ENCODE measurements around the gene HADH. TPM values are rescaled to one million over a fixed set of nuclear protein-coding genes. Genes with fewer than 3 reads are reported as not detected.
"Not testable (repeated sequence)": the region's sequence is repeated elsewhere in the genome, so short reads cannot be mapped to it uniquely, and the experiment has no call there.

Gene HADH
- total RNA-seq, 5 donors from 2014 or later (not counting 1 experiment from before 2014, with no cell fraction given), result 14.2 to 25.0 (median 17.8) TPM

DNA sequence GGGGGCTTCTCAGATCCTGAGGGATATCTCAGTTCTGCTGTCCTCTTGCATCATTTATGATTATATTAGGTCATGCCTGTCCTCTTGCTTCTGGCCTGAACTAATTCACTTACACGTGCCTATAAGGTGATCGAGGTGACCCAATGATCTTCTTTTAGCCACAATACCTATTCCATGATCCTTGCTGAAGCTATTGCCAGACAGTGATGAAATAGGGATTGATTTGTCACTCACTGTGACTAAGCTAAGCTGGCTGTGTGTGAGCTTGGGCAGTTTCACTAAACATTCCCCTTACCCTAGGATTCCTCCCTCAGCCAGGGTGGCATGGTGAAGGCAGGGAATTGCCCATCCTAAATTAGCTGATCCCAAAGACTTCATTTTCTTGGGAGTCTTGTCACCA lies 19.0 kb downstream of the HADH start:
- Histone ChIP-seq H3K9me3 (no peaks in the 10 kb centered on the region), H3K27me3 (replicated peaks in 1 of 2; ENCODE audit: control insufficient read depth in 2 of 2, extremely low read depth in 1 of 2, insufficient read depth in 2 of 2, low read length in 1 of 2) (no peaks in the 10 kb centered on the region), H3K27ac (ENCODE audit: low read length) (no peak overlapping the region), H3K4me3 (ENCODE audit: control insufficient read depth in 1 of 2, extremely low read depth in 1 of 2, low read length in 1 of 2) (no peak overlapping the region), H3K4me1 (ENCODE audit: control insufficient read depth in 1 of 2, extremely low read depth in 1 of 2, insufficient read depth in 2 of 2, low read length in 2 of 2) (peaks cover 8 to 11% of the 10 kb centered on the region in 2 experiments), H3K36me3 (ENCODE audit: control insufficient read depth in 2 of 2, extremely low read depth in 1 of 2, insufficient read depth in 1 of 2, low read length in 1 of 2) (peaks cover 0 to 6% of the 10 kb centered on the region in 2 donors)
- H3K27me3 Mint-ChIP-seq, result no peaks in the 10 kb centered on the region
- CTCF ChIA-PET, result no interaction called here
- H3K36me3 Mint-ChIP-seq, result peaks cover 23% of the 10 kb centered on the region
- POLR2A ChIA-PET, result interaction anchor here in 1 of 2 donors (0.5 kb wide), 1 partner anchor 756 kb away, joined by 3 read pairs; no protein-coding TSS in a partner anchor
- DNase-seq, result no peak
- ATAC-seq (replicated peaks in 1 of 4), result no peak
- WGBS (ENCODE audit: insufficient coverage), result no CpG with 5 or more reads among the region's 2 CpGs
- no peak overlapping the region for H3K27ac Mint-ChIP-seq
- peaks cover 11 to 29% (median 20%) of the 10 kb centered on the region in 3 donors for H3K4me1 Mint-ChIP-seq
- H3K4me3 Mint-ChIP-seq, result no peak overlapping the region
- no peaks in the 10 kb centered on the region for H3K9me3 Mint-ChIP-seq

- Mint-ChIP-seq H3K4me3 (no peak overlapping the region), H3K36me3 (peaks cover 34% of the 10 kb centered on the region), H3K27ac (no peak overlapping the region), H3K4me1 (peaks cover 0 to 17% (median 9%) of the 10 kb centered on the region in 3 donors), H3K9me3 (no peaks in the 10 kb centered on the region), H3K27me3 (no peaks in the 10 kb centered on the region)
- H3K36me3 ChIP-seq (ENCODE audit: control insufficient read depth in 2 of 2, extremely low read depth in 1 of 2, insufficient read depth in 1 of 2, low read length in 1 of 2), result peaks cover 0 to 6% of the 10 kb centered on the region in 2 donors
- no peak overlapping the region for H3K27ac ChIP-seq (ENCODE audit: low read length)
- ATAC-seq (replicated peaks in 1 of 4) (no peak), DNase-seq (no peak)
- peaks cover 0 to 3% of the 10 kb centered on the region in 2 experiments for H3K4me1 ChIP-seq (ENCODE audit: control insufficient read depth in 1 of 2, extremely low read depth in 1 of 2, insufficient read depth in 2 of 2, low read length in 2 of 2)
- ChIA-PET CTCF (interaction anchor here in 1 of 2 donors (0.7 kb wide), 1 partner anchor 80 kb away, joined by 6 read pairs; no protein-coding TSS in a partner anchor), POLR2A (interaction anchor here in 1 of 2 donors (0.6 kb wide), 1 partner anchor 20 kb away, joined by 4 read pairs; no protein-coding TSS in a partner anchor)
- no peak overlapping the region for H3K4me3 ChIP-seq (ENCODE audit: control insufficient read depth in 1 of 2, extremely low read depth in 1 of 2, low read length in 1 of 2)
- no CpG with 5 or more reads among the region's 2 CpGs for WGBS (ENCODE audit: insufficient coverage)
- no peaks in the 10 kb centered on the region for H3K9me3 ChIP-seq
- no peaks in the 10 kb centered on the region for H3K27me3 ChIP-seq (replicated peaks in 1 of 2; ENCODE audit: control insufficient read depth in 2 of 2, extremely low read depth in 1 of 2, insufficient read depth in 2 of 2, low read length in 1 of 2)
Observed at GRCh38 chr4:108010167-108010566, 20.5 kb downstream of the HADH start.

- H3K27ac ChIP-seq (ENCODE audit: low read length); H3K27me3 ChIP-seq (replicated peaks in 1 of 2; ENCODE audit: control insufficient read depth in 2 of 2, extremely low read depth in 1 of 2, insufficient read depth in 2 of 2, low read length in 1 of 2); ATAC-seq (replicated peaks in 1 of 4); H3K9me3 ChIP-seq; POLR2A ChIA-PET; H3K4me3 Mint-ChIP-seq; H3K4me3 ChIP-seq (ENCODE audit: control insufficient read depth in 1 of 2, extremely low read depth in 1 of 2, low read length in 1 of 2); CTCF ChIA-PET; H3K27me3 Mint-ChIP-seq; H3K27ac Mint-ChIP-seq; H3K4me1 Mint-ChIP-seq; H3K9me3 Mint-ChIP-seq; DNase-seq; H3K4me1 ChIP-seq (ENCODE audit: control insufficient read depth in 1 of 2, extremely low read depth in 1 of 2, insufficient read depth in 2 of 2, low read length in 2 of 2): not testable (repeated sequence)
- WGBS (ENCODE audit: insufficient coverage), result 100% methylated on average over 2 of the region's 5 CpGs
- peaks cover 0 to 22% of the 10 kb centered on the region in 2 donors for H3K36me3 ChIP-seq (ENCODE audit: control insufficient read depth in 2 of 2, extremely low read depth in 1 of 2, insufficient read depth in 1 of 2, low read length in 1 of 2)
- peaks cover 42% of the 10 kb centered on the region for H3K36me3 Mint-ChIP-seq
Observed at GRCh38 chr4:108012382-108012781, 22.7 kb downstream of the HADH start.

GRCh38 chr4:108013327-108013726 lies 23.6 kb downstream of the HADH start:
- Histone ChIP-seq H3K36me3 (ENCODE audit: control insufficient read depth in 2 of 2, extremely low read depth in 1 of 2, insufficient read depth in 1 of 2, low read length in 1 of 2) (peaks cover 0 to 22% of the 10 kb centered on the region in 2 donors), H3K27ac (ENCODE audit: low read length) (no peak overlapping the region), H3K27me3 (replicated peaks in 1 of 2; ENCODE audit: control insufficient read depth in 2 of 2, extremely low read depth in 1 of 2, insufficient read depth in 2 of 2, low read length in 1 of 2) (no peaks in the 10 kb centered on the region), H3K4me3 (ENCODE audit: control insufficient read depth in 1 of 2, extremely low read depth in 1 of 2, low read length in 1 of 2) (no peak overlapping the region), H3K4me1 (ENCODE audit: control insufficient read depth in 1 of 2, extremely low read depth in 1 of 2, insufficient read depth in 2 of 2, low read length in 2 of 2) (no peaks in the 10 kb centered on the region), H3K9me3 (no peaks in the 10 kb centered on the region)
- Mint-ChIP-seq H3K36me3 (peaks cover 45% of the 10 kb centered on the region), H3K9me3 (no peaks in the 10 kb centered on the region), H3K27me3 (no peaks in the 10 kb centered on the region), H3K4me3 (no peak overlapping the region), H3K4me1 (peaks cover 0 to 6% (median 3%) of the 10 kb centered on the region in 3 donors), H3K27ac (no peak overlapping the region)
- ATAC-seq (replicated peaks in 1 of 4) (no peak), DNase-seq (no peak)
- ChIA-PET POLR2A (interaction anchor here in 1 of 2 donors (0.7 kb wide), 1 partner anchor 22 kb away, joined by 6 read pairs; no protein-coding TSS in a partner anchor), CTCF (interaction anchor here (0.5 to 1.3 kb wide), 5 partner anchors 10 to 574 kb away, joined by 3 to 10 read pairs (median 4); no protein-coding TSS in a partner anchor)

DNA sequence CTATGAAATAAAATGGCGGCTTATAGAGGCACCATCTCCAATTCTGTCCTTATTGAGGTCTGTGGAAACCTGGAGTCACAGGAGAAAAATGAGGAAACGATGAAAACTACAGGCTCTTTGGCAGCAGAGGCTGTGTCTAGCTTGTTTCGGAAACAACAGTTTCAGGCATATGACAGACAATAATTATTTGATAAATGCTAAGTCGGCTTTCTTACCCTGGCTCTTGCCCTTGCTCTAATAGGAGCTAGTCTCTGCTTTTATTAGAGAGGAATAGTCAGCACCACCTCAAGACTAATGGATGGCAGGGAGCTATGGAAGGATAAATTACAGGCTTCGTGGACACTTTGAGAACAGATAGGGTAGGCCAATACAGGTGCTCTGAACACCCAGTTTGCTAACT lies 24.3 kb downstream of the HADH start:
- ChIA-PET POLR2A (interaction anchor here (0.6 to 0.7 kb wide), 4 partner anchors 22 to 592 kb away, joined by 3 to 6 read pairs (median 4); no protein-coding TSS in a partner anchor), CTCF (interaction anchor here (0.5 to 1.3 kb wide), 8 partner anchors 9 to 1392 kb away, joined by 3 to 10 read pairs (median 4); no protein-coding TSS in a partner anchor)
- Mint-ChIP-seq H3K9me3 (no peaks in the 10 kb centered on the region), H3K4me3 (no peak overlapping the region), H3K27ac (no peak overlapping the region), H3K36me3 (peaks cover 48% of the 10 kb centered on the region), H3K4me1 (peaks cover 6% of the 10 kb centered on the region in 3 donors), H3K27me3 (no peaks in the 10 kb centered on the region)
- Histone ChIP-seq H3K27ac (ENCODE audit: low read length) (no peak overlapping the region), H3K4me1 (ENCODE audit: control insufficient read depth in 1 of 2, extremely low read depth in 1 of 2, insufficient read depth in 2 of 2, low read length in 2 of 2) (no peaks in the 10 kb centered on the region), H3K27me3 (replicated peaks in 1 of 2; ENCODE audit: control insufficient read depth in 2 of 2, extremely low read depth in 1 of 2, insufficient read depth in 2 of 2, low read length in 1 of 2) (no peaks in the 10 kb centered on the region), H3K9me3 (no peaks in the 10 kb centered on the region), H3K4me3 (ENCODE audit: control insufficient read depth in 1 of 2, extremely low read depth in 1 of 2, low read length in 1 of 2) (no peak overlapping the region), H3K36me3 (ENCODE audit: control insufficient read depth in 2 of 2, extremely low read depth in 1 of 2, insufficient read depth in 1 of 2, low read length in 1 of 2) (peaks cover 0 to 22% of the 10 kb centered on the region in 2 donors)
- DNase-seq (no peak), ATAC-seq (replicated peaks in 1 of 4) (no peak)
- 100% methylated on average over 1 of the region's 5 CpGs for WGBS (ENCODE audit: insufficient coverage)

DNA sequence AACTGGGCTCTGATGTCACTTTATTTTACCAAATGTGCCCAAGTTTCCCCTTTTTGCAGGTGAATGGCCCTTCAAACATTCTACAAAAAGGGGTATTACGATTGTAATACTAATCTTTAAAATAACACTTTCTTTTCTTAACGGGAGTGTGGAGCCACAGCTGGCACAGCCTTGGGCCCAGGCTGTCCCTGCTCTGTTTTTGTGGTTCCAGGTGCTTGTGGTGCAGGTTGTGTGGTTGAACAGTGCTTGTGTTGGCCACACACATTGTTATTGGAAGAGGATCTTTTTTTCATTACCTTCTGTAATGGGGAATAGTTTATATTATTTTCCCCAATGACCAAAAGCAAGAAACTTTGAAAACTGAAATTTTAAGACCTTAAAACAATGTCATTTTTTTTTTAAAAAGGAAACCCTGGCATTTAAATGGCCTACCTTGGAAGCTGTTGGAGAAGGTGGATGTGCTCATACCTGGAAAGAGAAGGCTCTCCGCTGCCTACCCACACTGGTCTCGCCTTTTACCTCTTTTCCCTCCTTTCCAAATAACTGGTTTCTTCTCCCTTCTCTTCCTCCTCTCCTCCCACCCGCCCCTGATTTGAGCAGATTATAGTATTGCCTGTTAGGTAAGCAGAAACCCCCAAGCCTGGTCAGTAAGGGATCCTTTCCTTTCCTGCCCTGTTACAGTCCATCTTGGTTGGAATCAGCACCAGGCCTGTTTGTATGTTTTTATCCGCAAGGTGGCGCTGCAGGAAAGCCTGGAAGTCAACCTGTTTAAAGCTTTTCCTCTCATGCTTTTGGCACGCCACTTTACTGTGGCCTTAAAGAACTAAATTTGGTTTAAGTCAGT lies 28.6 kb downstream of the HADH start:
- Mint-ChIP-seq H3K27me3 (no peaks in the 10 kb centered on the region), H3K4me3 (no peak overlapping the region), H3K27ac (no peak overlapping the region), H3K4me1 (peaks cover 12 to 21% (median 13%) of the 10 kb centered on the region in 3 donors), H3K36me3 (peaks cover 42% of the 10 kb centered on the region), H3K9me3 (no peaks in the 10 kb centered on the region)
- ATAC-seq (replicated peaks in 1 of 4) (peak; percentile 69 to 86 (median 76)), DNase-seq (peak; percentile 53 to 89 (median 77))
- Histone ChIP-seq H3K36me3 (ENCODE audit: control insufficient read depth in 2 of 2, extremely low read depth in 1 of 2, insufficient read depth in 1 of 2, low read length in 1 of 2) (peaks cover 2 to 28% of the 10 kb centered on the region in 2 donors), H3K9me3 (no peaks in the 10 kb centered on the region), H3K27ac (ENCODE audit: low read length) (no peak overlapping the region), H3K4me3 (ENCODE audit: control insufficient read depth in 1 of 2, extremely low read depth in 1 of 2, low read length in 1 of 2) (no peak overlapping the region), H3K27me3 (replicated peaks in 1 of 2; ENCODE audit: control insufficient read depth in 2 of 2, extremely low read depth in 1 of 2, insufficient read depth in 2 of 2, low read length in 1 of 2) (no peaks in the 10 kb centered on the region), H3K4me1 (ENCODE audit: control insufficient read depth in 1 of 2, extremely low read depth in 1 of 2, insufficient read depth in 2 of 2, low read length in 2 of 2) (peaks cover 0 to 2% of the 10 kb centered on the region in 2 experiments)
- no CpG with 5 or more reads among the region's 8 CpGs for WGBS (ENCODE audit: insufficient coverage)
- POLR2A ChIA-PET, result interaction anchor here (0.6 to 1.0 kb wide), 3 partner anchors 11 to 151 kb away, joined by 3 read pairs; partner anchors contain the start of gene LEF1 (in 1 of the 2)
- CTCF ChIA-PET, result interaction anchor here (0.6 to 4.1 kb wide), 29 partner anchors 11 to 1689 kb away, joined by 3 to 82 read pairs (median 5); partner anchors contain the start of gene RPL34 (in 1 of the 2)
